Astrocyte (in vitro differentiated cells and primary cell): Measurements from ENCODE around the gene C17orf50. TPM values are rescaled to one million over a fixed set of nuclear protein-coding genes. Genes with fewer than 3 reads are reported as not detected.
A peak's percentile ranks its signal among the peaks of the same experiment; 100 is the strongest.

ENCODE experiments used
- DNase-seq: peaks from one replicate; pipeline ENCODE4 v3.0.0-alpha.2; 2010; ENCODE audit warnings: low read depth
- FAIRE-seq: peaks from 2 replicates; lab custom pipeline; 2011; peaks lifted over from hg19 to GRCh38; lab: Jason Lieb, UNC
- H2AFZ ChIP-seq: 2 replicates; pipeline ENCODE4 v1.6.0; 2012; ENCODE audit warnings: low read depth, low read length, inconsistent platforms
- H3K27ac ChIP-seq: 2 replicates; pipeline ENCODE4 v1.5.1; 2011; ENCODE audit warnings: low read depth, low read length, inconsistent platforms
- H3K27me3 ChIP-seq: 2 replicates; pipeline ENCODE4 v1.6.0; 2011; ENCODE audit warnings: low read length, inconsistent platforms; ENCODE audit not compliant: insufficient read depth
- H3K36me3 ChIP-seq: 2 replicates; pipeline ENCODE4 v1.5.1; 2011; ENCODE audit warnings: low read length, inconsistent platforms; ENCODE audit not compliant: insufficient read depth
- H3K4me1 ChIP-seq: 2 replicates; pipeline ENCODE4 v1.5.1; 2011; ENCODE audit warnings: low read length, inconsistent platforms; ENCODE audit not compliant: insufficient read depth
- H3K4me2 ChIP-seq: 2 replicates; pipeline ENCODE4 v1.6.0; 2012; ENCODE audit warnings: low read length, inconsistent platforms
- H3K4me3 ChIP-seq: 2 replicates; pipeline ENCODE4 v1.5.1; 2011; ENCODE audit warnings: low read depth, mild to moderate bottlenecking, low read length, inconsistent platforms; ENCODE audit not compliant: insufficient read depth
- H3K79me2 ChIP-seq: 2 replicates; pipeline ENCODE4 v1.6.0; 2012; ENCODE audit warnings: mild to moderate bottlenecking, low read length, inconsistent platforms; ENCODE audit not compliant: insufficient read depth
- H3K9ac ChIP-seq: 2 replicates; pipeline ENCODE4 v1.6.0; 2012; ENCODE audit warnings: mild to moderate bottlenecking, low read length, inconsistent platforms
- H3K9me3 ChIP-seq: 2 replicates; pipeline ENCODE4 v1.5.1; 2012; ENCODE audit warnings: low read depth, mild to moderate bottlenecking, low read length, inconsistent platforms; ENCODE audit not compliant: insufficient read depth
- H4K20me1 ChIP-seq: 2 replicates; pipeline ENCODE4 v1.6.0; 2012; ENCODE audit warnings: low read length, inconsistent platforms; ENCODE audit not compliant: insufficient read depth
- H3K27ac Mint-ChIP-seq: one replicate; pipeline ENCODE4 v1.8.0; 2021; ENCODE audit warnings: mild to moderate bottlenecking, mixed read lengths; ENCODE audit not compliant: unreplicated experiment
- H3K27me3 Mint-ChIP-seq: one replicate; pipeline ENCODE4 v1.8.0; 2021; ENCODE audit warnings: low read depth, mixed read lengths; ENCODE audit not compliant: unreplicated experiment
- H3K36me3 Mint-ChIP-seq: one replicate; pipeline ENCODE4 v1.8.0; 2021; ENCODE audit warnings: low read depth, mixed read lengths; ENCODE audit not compliant: unreplicated experiment
- H3K4me1 Mint-ChIP-seq: one replicate; pipeline ENCODE4 v1.8.0; 2021; ENCODE audit warnings: low read depth, mixed read lengths; ENCODE audit not compliant: unreplicated experiment
- H3K4me3 Mint-ChIP-seq: one replicate; pipeline ENCODE4 v1.8.0; 2021; ENCODE audit warnings: mild to moderate bottlenecking, moderate library complexity, mixed read lengths; ENCODE audit not compliant: unreplicated experiment
- H3K9me3 Mint-ChIP-seq: one replicate; pipeline ENCODE4 v1.8.0; 2021; ENCODE audit warnings: mild to moderate bottlenecking, mixed read lengths; ENCODE audit not compliant: unreplicated experiment
- EZH2 ChIP-seq: IDR thresholded peaks from 2 replicates; pipeline ENCODE4 v1.6.1; 2012; ENCODE audit warnings: mild to moderate bottlenecking, low read length, inconsistent platforms; ENCODE audit not compliant: insufficient read depth
- total RNA-seq: library from RNA; stranded (reverse); gene quantifications from 2 replicates; pipeline ENCODE4 v1.2.1, GENCODE V29; 2021
- TF ChIP-seq, protein P1 (sequence below): IDR thresholded peaks from 2 replicates; pipeline ENCODE4 v1.5.1; 2011; ENCODE audit warnings: low read depth, mild to moderate bottlenecking, inconsistent platforms, low read length, moderate library complexity; ENCODE audit not compliant: insufficient read depth

Gene C17orf50
- total RNA-seq, 1 donor from 2014 or later = not detected

DNA sequence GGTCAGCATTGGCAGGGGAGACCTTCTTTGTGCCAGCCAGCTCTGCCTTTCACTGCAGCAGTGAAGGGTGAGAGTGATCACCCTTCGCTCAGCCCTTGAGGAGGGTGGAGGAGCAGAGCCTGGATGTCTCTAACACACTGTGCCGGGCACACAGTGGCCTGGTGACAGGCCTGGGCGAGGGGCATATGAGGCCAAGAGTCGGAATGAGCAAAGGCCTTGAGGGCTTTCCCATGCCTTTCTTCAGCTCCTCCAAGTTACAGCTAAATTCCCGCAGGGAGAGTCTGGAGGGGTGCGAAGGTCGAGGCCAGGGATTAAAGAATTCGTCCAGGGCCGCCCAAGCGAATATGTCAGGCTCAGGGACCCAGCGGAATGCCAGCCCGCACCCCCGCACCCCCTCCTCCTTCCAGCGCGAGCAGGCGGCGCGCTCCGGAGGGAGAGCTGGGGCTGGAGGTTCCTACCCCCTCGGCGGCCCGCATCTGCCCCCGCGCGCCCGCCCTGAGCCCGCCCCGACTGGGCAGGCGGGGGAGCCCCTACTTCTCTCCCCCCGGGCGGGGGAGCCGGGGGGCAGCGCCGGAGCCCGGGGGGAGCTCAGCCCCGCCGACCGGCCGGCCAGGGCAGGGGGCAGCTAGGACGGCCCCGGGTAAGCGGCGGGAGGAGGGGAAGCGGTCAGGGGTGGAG, 29.3 kb upstream of the C17orf50 start, which contains the start of gene RASL10B:
TSS of gene RASL10B (plus strand) at position 401 of the 678 bp plus-strand sequence. CDS start 3,546 bp downstream, outside the sequence.
- Histone ChIP-seq H3K79me2 (no peaks in the 10 kb centered on the region), H3K9me3 (no peaks in the 10 kb centered on the region), H3K4me3 (peak within 1 kb of the TSS; percentile 62), H3K9ac (peak within 1 kb of the TSS; percentile 61), H3K36me3 (peaks cover 8% of the 10 kb centered on the region), H3K4me1 (peaks cover 23% of the 10 kb centered on the region), H2AFZ (no peak within 1 kb of the TSS), H3K4me2 (peak within 1 kb of the TSS; percentile 94), H3K27ac (no peak within 1 kb of the TSS), H3K27me3 (no peaks in the 10 kb centered on the region), H4K20me1 (peaks cover 28% of the 10 kb centered on the region)
- FAIRE-seq (no peak), DNase-seq (no peak)
- Mint-ChIP-seq H3K27ac (peak within 1 kb of the TSS; percentile 85), H3K36me3 (peaks cover 11% of the 10 kb centered on the region), H3K4me3 (peak within 1 kb of the TSS; percentile 88), H3K27me3 (peaks cover 6% of the 10 kb centered on the region), H3K9me3 (no peaks in the 10 kb centered on the region), H3K4me1 (peaks cover 31% of the 10 kb centered on the region)
- TF ChIP-seq EZH2 = no peak
- TF ChIP-seq, protein P1, sequence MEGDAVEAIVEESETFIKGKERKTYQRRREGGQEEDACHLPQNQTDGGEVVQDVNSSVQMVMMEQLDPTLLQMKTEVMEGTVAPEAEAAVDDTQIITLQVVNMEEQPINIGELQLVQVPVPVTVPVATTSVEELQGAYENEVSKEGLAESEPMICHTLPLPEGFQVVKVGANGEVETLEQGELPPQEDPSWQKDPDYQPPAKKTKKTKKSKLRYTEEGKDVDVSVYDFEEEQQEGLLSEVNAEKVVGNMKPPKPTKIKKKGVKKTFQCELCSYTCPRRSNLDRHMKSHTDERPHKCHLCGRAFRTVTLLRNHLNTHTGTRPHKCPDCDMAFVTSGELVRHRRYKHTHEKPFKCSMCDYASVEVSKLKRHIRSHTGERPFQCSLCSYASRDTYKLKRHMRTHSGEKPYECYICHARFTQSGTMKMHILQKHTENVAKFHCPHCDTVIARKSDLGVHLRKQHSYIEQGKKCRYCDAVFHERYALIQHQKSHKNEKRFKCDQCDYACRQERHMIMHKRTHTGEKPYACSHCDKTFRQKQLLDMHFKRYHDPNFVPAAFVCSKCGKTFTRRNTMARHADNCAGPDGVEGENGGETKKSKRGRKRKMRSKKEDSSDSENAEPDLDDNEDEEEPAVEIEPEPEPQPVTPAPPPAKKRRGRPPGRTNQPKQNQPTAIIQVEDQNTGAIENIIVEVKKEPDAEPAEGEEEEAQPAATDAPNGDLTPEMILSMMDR = no peak

DNA sequence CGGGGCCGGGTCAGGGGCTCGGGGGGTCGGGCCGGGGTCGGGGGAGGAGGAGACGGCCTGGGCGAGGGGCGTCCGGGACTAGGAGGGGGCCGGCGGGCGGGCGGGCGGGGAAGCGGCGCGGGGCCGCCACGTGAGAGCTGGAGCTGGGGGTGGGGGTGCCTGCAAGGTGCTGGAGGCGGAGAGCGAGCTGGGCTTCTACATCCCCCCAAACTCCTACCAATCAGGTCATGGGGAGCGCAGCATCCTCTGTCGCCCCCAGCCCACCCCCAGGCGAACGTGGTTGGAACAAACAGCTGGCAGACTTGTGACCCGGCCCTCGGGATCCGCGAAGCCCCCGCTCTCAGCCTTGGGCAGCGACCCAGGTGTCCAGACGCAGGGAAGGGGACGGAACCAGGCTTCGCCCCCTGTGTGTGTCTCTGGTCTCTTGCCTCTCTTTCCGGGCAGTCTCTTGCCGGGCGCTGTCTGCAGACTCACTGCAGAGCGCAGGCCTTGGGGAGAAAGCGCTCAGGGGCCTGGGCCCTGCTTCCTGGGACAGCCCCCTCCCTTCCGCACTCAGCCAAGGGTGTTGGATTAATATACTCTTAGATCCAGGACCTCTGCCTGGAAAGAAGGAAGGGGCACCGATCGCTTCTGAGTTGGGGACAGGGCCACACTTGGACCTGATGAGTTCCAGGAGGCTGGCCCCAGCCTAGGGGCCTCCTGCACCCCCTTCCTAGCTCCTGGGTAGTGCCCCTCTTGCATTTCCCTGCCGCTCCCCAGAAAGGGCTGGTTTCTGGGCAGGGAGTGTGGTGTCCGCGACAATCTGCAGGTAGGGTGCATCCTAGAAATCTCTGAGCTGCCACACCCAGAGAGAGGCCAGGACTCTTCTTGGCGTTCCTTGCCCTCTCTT, 28.5 kb upstream of the C17orf50 start:
- H3K79me2 ChIP-seq = no peaks in the 10 kb centered on the region
- H4K20me1 ChIP-seq = peaks cover 23% of the 10 kb centered on the region
- H3K27ac ChIP-seq = no peak overlapping the region
- DNase-seq = no peak
- Mint-ChIP-seq H3K4me1 (peaks cover 24% of the 10 kb centered on the region), H3K27me3 (peaks cover 6% of the 10 kb centered on the region), H3K9me3 (no peaks in the 10 kb centered on the region), H3K4me3 (peak overlapping the region; percentile 88), H3K27ac (peak overlapping the region; percentile 80), H3K36me3 (peaks cover 11% of the 10 kb centered on the region)
- no peaks in the 10 kb centered on the region for H3K9me3 ChIP-seq
- H3K36me3 ChIP-seq = peaks cover 8% of the 10 kb centered on the region
- H3K9ac ChIP-seq = peak overlapping the region; percentile 58
- peaks cover 15% of the 10 kb centered on the region for H3K4me1 ChIP-seq
- H3K4me3 ChIP-seq = peak overlapping the region; percentile 62
- TF ChIP-seq, protein P1 = no peak
- TF ChIP-seq EZH2 = no peak
- FAIRE-seq = no peak
- no peaks in the 10 kb centered on the region for H3K27me3 ChIP-seq
- H2AFZ ChIP-seq = no peak overlapping the region
- peak overlapping the region; percentile 94 for H3K4me2 ChIP-seq
